Uterus (tissue), 2 donors: Measurements from ENCODE around the gene HHAT.

Experiments used
- CTCF ChIP-seq, 4 experiments: fragments of 200-600 bp in 2 of 4; fragments of 450-650 bp in 2 of 4; sonication (generic) in 2 of 4; IDR thresholded peaks; one replicate each; pipeline ENCODE4 v1.5.1; 2016 to 2019; ENCODE audit warnings: antibody characterized with exemption in 4 of 4, mild to moderate bottlenecking in 2 of 4, moderate library complexity in 1 of 4
- POLR2A ChIP-seq, 2 donors: fragments of 450-650 bp; IDR thresholded peaks; one replicate each; pipeline ENCODE4 v1.6.1; 2016; ENCODE audit warnings: antibody characterized with exemption in 2 of 2, mild to moderate bottlenecking in 1 of 2, moderate library complexity in 1 of 2

GRCh38 chr1:210641582-210641981 lies 312.9 kb downstream of the HHAT start:
- TF ChIP-seq CTCF (IDR thresholded peaks at IDR 0.05) (no peak), POLR2A (IDR thresholded peaks at IDR 0.05) (no peak)
